GM12878 (cell line): Measurements from ENCODE around the gene NUMB. TPM values are rescaled to one million over a fixed set of nuclear protein-coding genes. Genes with fewer than 3 reads are reported as not detected.

ENCODE experiments used
- ATAC-seq: fragments of 200-7000 bp; cut with Tn5 transposase; 3 replicates; pipeline ENCODE4 v1.9.1; 2020; ENCODE audit warnings: mild to moderate bottlenecking, moderate library complexity
- BruUV-seq: library from RNA; stranded (reverse); fragments of 400-500 nt; replicated peaks from 2 replicates; lab custom pipeline; 2021; lab: Mats Ljungman, UMichigan
- CTCF ChIA-PET: fragments of 300-600 bp; sonication (Branson Sonifier 250); formaldehyde crosslinking; extraction: SDS; loops from one replicate; lab custom pipeline; 2021; ENCODE audit warnings: inconsistent platforms; lab: Yijun Ruan, JAX
- POLR2A ChIA-PET: fragments of 350-600 bp; formaldehyde crosslinking; extraction: SDS; loops from one replicate; lab custom pipeline; 2021; ENCODE audit warnings: inconsistent platforms; lab: Charles Lee
- RAD21 ChIA-PET: fragments of 300-600 bp; sonication (Branson Sonifier 250); formaldehyde crosslinking; loops from one replicate; lab custom pipeline; 2023; ENCODE audit warnings: antibody characterized with exemption; ENCODE audit not compliant: unreplicated experiment; lab: Charles Lee
- SMC1A ChIA-PET: fragments of 300-600 bp; sonication (Branson Sonifier 250); formaldehyde crosslinking; loops from one replicate; lab custom pipeline; 2023; ENCODE audit not compliant: unreplicated experiment, uncharacterized antibody; lab: Charles Lee
- DNase-seq: peaks from one replicate; pipeline ENCODE4 v3.0.0-alpha.2; 2011; ENCODE audit warnings: low read depth, low spot score
- FAIRE-seq: peaks from 3 replicates; lab custom pipeline; 2011; peaks lifted over from hg19 to GRCh38; lab: Jason Lieb, UNC
- H2AFZ ChIP-seq: 2 replicates; pipeline ENCODE4 v1.6.0; 2011; ENCODE audit warnings: low read depth, low read length, control low read depth; ENCODE audit not compliant: control insufficient read depth
- H3K27ac ChIP-seq: 2 replicates; pipeline ENCODE4 v1.5.1; 2011; ENCODE audit warnings: control low read depth; ENCODE audit not compliant: control insufficient read depth, insufficient read depth
- H3K27me3 ChIP-seq, 2 experiments: replicated peaks in 1 of 2; 2 replicates each; pipeline versions ENCODE4 v1.6.0 to v1.6.1; 2011; ENCODE audit warnings: low read length in 1 of 2; ENCODE audit not compliant: control insufficient read depth in 2 of 2, insufficient read depth in 2 of 2
- H3K36me3 ChIP-seq, 2 experiments: 2 replicates each; pipeline ENCODE4 v1.5.1; 2011; ENCODE audit warnings: low read length in 1 of 2; ENCODE audit not compliant: control insufficient read depth in 2 of 2, insufficient read depth in 2 of 2
- H3K4me1 ChIP-seq: 2 replicates; pipeline ENCODE4 v1.6.1; 2011; ENCODE audit warnings: mild to moderate bottlenecking, low read length, moderate library complexity, mixed read lengths; ENCODE audit not compliant: control insufficient read depth, insufficient read depth
- H3K4me2 ChIP-seq: 2 replicates; pipeline ENCODE4 v1.6.0; 2011; ENCODE audit warnings: control low read depth; ENCODE audit not compliant: control insufficient read depth, insufficient read depth
- H3K4me3 ChIP-seq: fragments of 200-600 bp; sonication (generic); 2 replicates; pipeline ENCODE4 v1.5.1; 2016
- H3K79me2 ChIP-seq: 2 replicates; pipeline ENCODE4 v1.6.0; 2011; ENCODE audit warnings: low read length; ENCODE audit not compliant: control insufficient read depth, insufficient read depth
- H3K9ac ChIP-seq: 2 replicates; pipeline ENCODE4 v1.8.0; 2011; ENCODE audit warnings: low read length, control low read depth, mixed read lengths; ENCODE audit not compliant: control insufficient read depth, insufficient read depth
- H3K9me3 ChIP-seq: replicated peaks from 3 replicates; pipeline ENCODE4 v1.5.1; 2011; ENCODE audit warnings: mild to moderate bottlenecking, low read length; ENCODE audit not compliant: control insufficient read depth, insufficient read depth
- H4K20me1 ChIP-seq: 2 replicates; pipeline ENCODE4 v1.6.0; 2011; ENCODE audit not compliant: control insufficient read depth, insufficient read depth
- CHD4 ChIP-seq: fragments of 200-600 bp; sonication (generic); IDR thresholded peaks from 2 replicates; pipeline ENCODE4 v1.6.1; 2016; ENCODE audit warnings: mild to moderate bottlenecking
- CUX1 ChIP-seq: IDR thresholded peaks from 2 replicates; pipeline ENCODE4 v1.6.1; 2012; ENCODE audit warnings: improper control_type of control experiment, low read depth, low read length; ENCODE audit not compliant: insufficient replicate concordance
- E2F4 ChIP-seq: IDR thresholded peaks from 2 replicates; pipeline ENCODE4 v1.6.1; 2012; ENCODE audit warnings: low read depth, low read length, improper control_type of control experiment
- IKZF1 ChIP-seq: fragments of 450-650 bp; conservative IDR thresholded peaks from 2 replicates; pipeline ENCODE4 v1.6.1; 2017; ENCODE audit warnings: antibody characterized with exemption, mild to moderate bottlenecking
- MTA2 ChIP-seq: fragments of 450-650 bp; IDR thresholded peaks from 2 replicates; pipeline ENCODE4 v1.6.1; 2016; ENCODE audit warnings: low read depth, mild to moderate bottlenecking, moderate library complexity
- MYB ChIP-seq: fragments of 150-350 bp; IDR thresholded peaks from 2 replicates; pipeline ENCODE4 v1.6.1; 2014; ENCODE audit warnings: mild to moderate bottlenecking, low read depth, low read length, borderline replicate concordance
- RELB ChIP-seq: fragments of 450-650 bp; IDR thresholded peaks from 2 replicates; pipeline ENCODE4 v1.6.1; 2017; ENCODE audit warnings: low read depth, mild to moderate bottlenecking, moderate library complexity
- SREBF2 ChIP-seq: IDR thresholded peaks from 2 replicates; pipeline ENCODE4 v1.6.1; 2012; ENCODE audit warnings: mild to moderate bottlenecking, low read length
- TCF12 ChIP-seq: IDR thresholded peaks from 2 replicates; pipeline ENCODE4 v1.6.1; 2011; ENCODE audit warnings: low read depth, mild to moderate bottlenecking, low read length
- TCF3 ChIP-seq: IDR thresholded peaks from 2 replicates; pipeline ENCODE4 v1.6.1; 2012; ENCODE audit warnings: low read depth, mild to moderate bottlenecking, low read length, borderline replicate concordance; ENCODE audit not compliant: insufficient read depth
- ZBTB11 ChIP-seq: fragments of 450-650 bp; formaldehyde crosslinking; IDR thresholded peaks from 2 replicates; pipeline ENCODE4 v1.5.0; 2022; ENCODE audit warnings: mild to moderate bottlenecking, missing genetic modification characterization
- WGBS: methylation state at CpG from one replicate; pipeline ENCODE4 v1.1.6; 2016; ENCODE audit warnings: low lambda C conversion rate; ENCODE audit not compliant: insufficient replicate concordance, insufficient coverage; ENCODE audit errors: missing lambda C conversion rate; 5-methylcytosine and 5-hydroxymethylcytosine counted together
- in situ Hi-C: fragments of 300-500 bp; cut with MboI; formaldehyde crosslinking; loops from 9 replicates; pipeline ENCODE4 v1.14.3; 2018; ENCODE audit warnings: mixed read lengths
- intact Hi-C: fragments of 100-400 bp; cut with micrococcal nuclease; formaldehyde crosslinking; loops from one replicate; pipeline ENCODE4 v1.14.2; 2022; ENCODE audit not compliant: unreplicated experiment
- polyA plus RNA-seq, 11 experiments: library from polyadenylated mRNA; depleted of rRNA in 4 of 11; unstranded in 6 of 11; stranded (reverse) in 5 of 11; fragments of >200 nt; fragmentation: Nextera tagmentation in 4 of 11; fragmentation: Illumina TruSeq in 1 of 11; extraction: Ambion mirVana in 4 of 11; extraction: Trizol in 1 of 11; gene quantifications; 1 replicate in 1 of 11; 2 replicates in 10 of 11; pipeline versions ENCODE4 v1.2.1 to v1.2.3, GENCODE V29; 2011 to 2016; ENCODE audit warnings: inconsistent platforms in 2 of 11, missing spikeins in 2 of 11, low read depth in 1 of 11
- total RNA-seq, 4 experiments: library from RNA; depleted of rRNA in 3 of 4; stranded (reverse); fragments of >200 nt in 3 of 4; fragmentation: Illumina TruSeq in 1 of 4; extraction: Trizol in 1 of 4; gene quantifications; 2 replicates each; pipeline versions ENCODE4 v1.2.1 to v1.2.3, GENCODE V29; 2013 to 2021

NUMB gene
- total and polyA plus RNA-seq, 10 of the 15 experiments (the other 5 are each of a cell fraction or from before 2014, with no cell fraction given), result 22.0 to 147 (median 48.9) TPM

- Histone ChIP-seq H4K20me1 (no peaks in the 10 kb centered on the region), H3K4me2 (no peak overlapping the region), H3K9me3 (no peaks in the 10 kb centered on the region), H3K79me2 (no peaks in the 10 kb centered on the region), H3K36me3 (no peaks in the 10 kb centered on the region), H3K4me3 (no peak overlapping the region), H3K27ac (no peak overlapping the region), H3K4me1 (no peaks in the 10 kb centered on the region; the same call in 1 of the 2 replicates), H3K27me3 (no peaks in the 10 kb centered on the region), H2AFZ (no peak overlapping the region), H3K9ac (no peak overlapping the region)
- DNase-seq, result no peak
- intact Hi-C loops (no loop called here), in situ Hi-C loops (no loop called here)
- no TSS peak for BruUV-seq
- CTCF ChIA-PET, result no interaction called here
- RAD21 ChIA-PET, result no interaction called here
- SMC1A ChIA-PET, result no interaction called here
- FAIRE-seq, result no peak
- POLR2A ChIA-PET, result no interaction called here
- no peak for ATAC-seq
- WGBS, result 63% methylated on average over 18 of the region's 20 CpGs
- TF ChIP-seq RELB (no peak), SREBF2 (no peak), E2F4 (no peak), ZBTB11 (CRISPR knock-in tag) (no peak), MTA2 (no peak), MYB (no peak), CUX1 (no peak), TCF3 (no peak), CHD4 (no peak), TCF12 (no peak), IKZF1 (no peak)
Observed at GRCh38 chr14:73258845-73259611, 199.3 kb downstream of the NUMB start.
